ENCODE measurements around the gene RPS14. TPM values are rescaled to one million over a fixed set of nuclear protein-coding genes. Genes with fewer than 3 reads are reported as not detected.

Gene RPS14
- total and polyA plus RNA-seq, 10 of the 15 experiments (the other 5 are each of a cell fraction or from before 2014, with no cell fraction given) = 2,295 to 4,047 (median 2,787) TPM

DNA sequence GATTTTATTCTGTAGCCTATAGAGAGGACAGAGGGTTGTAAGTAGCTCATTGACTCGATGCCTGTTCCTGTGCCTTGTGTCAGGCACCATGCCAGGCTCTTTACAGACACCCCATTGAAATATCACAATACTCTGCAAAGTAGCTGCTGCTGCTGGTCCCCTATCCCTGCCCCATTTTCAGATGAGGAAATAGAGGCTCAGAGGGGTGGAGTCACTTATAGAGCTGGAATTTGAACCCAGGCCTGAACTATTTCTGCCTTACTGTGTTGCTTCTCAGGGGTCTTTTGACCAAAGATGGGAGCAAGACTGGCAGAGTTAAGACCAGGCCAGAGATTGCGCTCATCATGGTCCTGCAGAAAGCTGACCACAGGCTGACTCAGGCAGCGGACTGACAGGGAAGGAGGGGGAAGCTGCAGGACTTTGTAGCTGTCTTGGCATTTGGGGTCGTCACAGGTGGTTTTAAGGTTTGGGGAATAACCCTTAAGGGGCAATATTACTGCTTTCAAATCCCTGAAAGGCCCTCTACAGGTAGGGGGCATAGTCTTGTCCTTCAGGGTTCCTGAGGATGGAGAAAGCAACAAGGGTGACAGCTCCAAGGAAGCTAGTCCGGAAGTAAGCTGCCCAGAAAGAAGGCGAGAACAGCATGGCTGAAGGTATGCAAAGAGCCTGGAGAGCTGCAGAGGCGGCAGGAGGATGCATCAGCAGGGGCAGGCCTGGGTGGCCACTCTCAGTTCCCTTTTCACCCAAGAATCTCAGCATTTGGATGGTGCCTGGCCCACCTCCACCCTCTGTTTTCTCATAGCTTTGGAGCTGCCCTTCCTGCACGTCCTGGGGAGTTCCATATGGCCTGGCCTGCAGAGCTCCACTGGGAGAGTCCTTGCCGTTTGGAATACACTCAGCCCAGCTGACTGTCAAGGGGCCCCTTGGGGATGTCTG is 40.1 kb upstream of the RPS14 start (continued):
- TF ChIP-seq, protein P1, sequence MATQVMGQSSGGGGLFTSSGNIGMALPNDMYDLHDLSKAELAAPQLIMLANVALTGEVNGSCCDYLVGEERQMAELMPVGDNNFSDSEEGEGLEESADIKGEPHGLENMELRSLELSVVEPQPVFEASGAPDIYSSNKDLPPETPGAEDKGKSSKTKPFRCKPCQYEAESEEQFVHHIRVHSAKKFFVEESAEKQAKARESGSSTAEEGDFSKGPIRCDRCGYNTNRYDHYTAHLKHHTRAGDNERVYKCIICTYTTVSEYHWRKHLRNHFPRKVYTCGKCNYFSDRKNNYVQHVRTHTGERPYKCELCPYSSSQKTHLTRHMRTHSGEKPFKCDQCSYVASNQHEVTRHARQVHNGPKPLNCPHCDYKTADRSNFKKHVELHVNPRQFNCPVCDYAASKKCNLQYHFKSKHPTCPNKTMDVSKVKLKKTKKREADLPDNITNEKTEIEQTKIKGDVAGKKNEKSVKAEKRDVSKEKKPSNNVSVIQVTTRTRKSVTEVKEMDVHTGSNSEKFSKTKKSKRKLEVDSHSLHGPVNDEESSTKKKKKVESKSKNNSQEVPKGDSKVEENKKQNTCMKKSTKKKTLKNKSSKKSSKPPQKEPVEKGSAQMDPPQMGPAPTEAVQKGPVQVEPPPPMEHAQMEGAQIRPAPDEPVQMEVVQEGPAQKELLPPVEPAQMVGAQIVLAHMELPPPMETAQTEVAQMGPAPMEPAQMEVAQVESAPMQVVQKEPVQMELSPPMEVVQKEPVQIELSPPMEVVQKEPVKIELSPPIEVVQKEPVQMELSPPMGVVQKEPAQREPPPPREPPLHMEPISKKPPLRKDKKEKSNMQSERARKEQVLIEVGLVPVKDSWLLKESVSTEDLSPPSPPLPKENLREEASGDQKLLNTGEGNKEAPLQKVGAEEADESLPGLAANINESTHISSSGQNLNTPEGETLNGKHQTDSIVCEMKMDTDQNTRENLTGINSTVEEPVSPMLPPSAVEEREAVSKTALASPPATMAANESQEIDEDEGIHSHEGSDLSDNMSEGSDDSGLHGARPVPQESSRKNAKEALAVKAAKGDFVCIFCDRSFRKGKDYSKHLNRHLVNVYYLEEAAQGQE (IDR thresholded peaks at IDR 0.05; ENCODE audit: low read depth, low read length) = no peak
- TF ChIP-seq MXI1 (IDR thresholded peaks at IDR 0.05; ENCODE audit: low read depth, low read length) (peak; percentile 91), CHD1 (IDR thresholded peaks at IDR 0.05; ENCODE audit: low read depth, low read length) (no peak), SPI1 (IDR thresholded peaks at IDR 0.05; ENCODE audit: borderline replicate concordance, insufficient read depth, low read depth, low read length) (peak; percentile 99), GABPA (IDR thresholded peaks at IDR 0.05; ENCODE audit: low read depth) (no peak), ESRRA (IDR thresholded peaks at IDR 0.05; ENCODE audit: low read length) (no peak), STAT1 (conservative IDR thresholded peaks at IDR 0.05) (no peak), CREM (IDR thresholded peaks at IDR 0.05; ENCODE audit: low read depth) (peak; percentile 12; the same call in 1 of the 2 replicates), MYC (IDR thresholded peaks at IDR 0.05; ENCODE audit: insufficient read depth, insufficient read length, insufficient replicate concordance, low read length, severe bottlenecking) (peak; percentile 36), ZBED1 (IDR thresholded peaks at IDR 0.05; ENCODE audit: borderline replicate concordance) (no peak), IRF4 (IDR thresholded peaks at IDR 0.05; ENCODE audit: low read depth, low read length) (peak; percentile 97), MTA3 (IDR thresholded peaks at IDR 0.05; ENCODE audit: borderline replicate concordance, low read length) (peak; percentile 82; the same call in 1 of the 2 replicates), CBX3 (IDR thresholded peaks at IDR 0.05; ENCODE audit: borderline replicate concordance, low read depth) (no peak), PAX5 (IDR thresholded peaks at IDR 0.05; ENCODE audit: borderline replicate concordance, low read depth, low read length) (peak; percentile 59; the same call in 1 of the 2 replicates), NBN (IDR thresholded peaks at IDR 0.05) (peak; percentile 78; the same call in 1 of the 2 replicates), NFYA (IDR thresholded peaks at IDR 0.05; ENCODE audit: borderline replicate concordance, low read depth, low read length) (no peak), KDM1A (IDR thresholded peaks at IDR 0.05; ENCODE audit: borderline replicate concordance) (no peak), FOXK2 (IDR thresholded peaks at IDR 0.05) (no peak)
- TF ChIP-seq, protein P2, sequence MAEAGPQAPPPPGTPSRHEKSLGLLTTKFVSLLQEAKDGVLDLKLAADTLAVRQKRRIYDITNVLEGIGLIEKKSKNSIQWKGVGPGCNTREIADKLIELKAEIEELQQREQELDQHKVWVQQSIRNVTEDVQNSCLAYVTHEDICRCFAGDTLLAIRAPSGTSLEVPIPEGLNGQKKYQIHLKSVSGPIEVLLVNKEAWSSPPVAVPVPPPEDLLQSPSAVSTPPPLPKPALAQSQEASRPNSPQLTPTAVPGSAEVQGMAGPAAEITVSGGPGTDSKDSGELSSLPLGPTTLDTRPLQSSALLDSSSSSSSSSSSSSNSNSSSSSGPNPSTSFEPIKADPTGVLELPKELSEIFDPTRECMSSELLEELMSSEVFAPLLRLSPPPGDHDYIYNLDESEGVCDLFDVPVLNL (IDR thresholded peaks at IDR 0.05; ENCODE audit: low read depth, low read length) = no peak
- TF ChIP-seq, protein P3, sequence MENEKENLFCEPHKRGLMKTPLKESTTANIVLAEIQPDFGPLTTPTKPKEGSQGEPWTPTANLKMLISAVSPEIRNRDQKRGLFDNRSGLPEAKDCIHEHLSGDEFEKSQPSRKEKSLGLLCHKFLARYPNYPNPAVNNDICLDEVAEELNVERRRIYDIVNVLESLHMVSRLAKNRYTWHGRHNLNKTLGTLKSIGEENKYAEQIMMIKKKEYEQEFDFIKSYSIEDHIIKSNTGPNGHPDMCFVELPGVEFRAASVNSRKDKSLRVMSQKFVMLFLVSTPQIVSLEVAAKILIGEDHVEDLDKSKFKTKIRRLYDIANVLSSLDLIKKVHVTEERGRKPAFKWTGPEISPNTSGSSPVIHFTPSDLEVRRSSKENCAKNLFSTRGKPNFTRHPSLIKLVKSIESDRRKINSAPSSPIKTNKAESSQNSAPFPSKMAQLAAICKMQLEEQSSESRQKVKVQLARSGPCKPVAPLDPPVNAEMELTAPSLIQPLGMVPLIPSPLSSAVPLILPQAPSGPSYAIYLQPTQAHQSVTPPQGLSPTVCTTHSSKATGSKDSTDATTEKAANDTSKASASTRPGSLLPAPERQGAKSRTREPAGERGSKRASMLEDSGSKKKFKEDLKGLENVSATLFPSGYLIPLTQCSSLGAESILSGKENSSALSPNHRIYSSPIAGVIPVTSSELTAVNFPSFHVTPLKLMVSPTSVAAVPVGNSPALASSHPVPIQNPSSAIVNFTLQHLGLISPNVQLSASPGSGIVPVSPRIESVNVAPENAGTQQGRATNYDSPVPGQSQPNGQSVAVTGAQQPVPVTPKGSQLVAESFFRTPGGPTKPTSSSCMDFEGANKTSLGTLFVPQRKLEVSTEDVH (IDR thresholded peaks at IDR 0.05; ENCODE audit: low read depth, partially characterized antibody) = no peak
- TF ChIP-seq, protein P4, sequence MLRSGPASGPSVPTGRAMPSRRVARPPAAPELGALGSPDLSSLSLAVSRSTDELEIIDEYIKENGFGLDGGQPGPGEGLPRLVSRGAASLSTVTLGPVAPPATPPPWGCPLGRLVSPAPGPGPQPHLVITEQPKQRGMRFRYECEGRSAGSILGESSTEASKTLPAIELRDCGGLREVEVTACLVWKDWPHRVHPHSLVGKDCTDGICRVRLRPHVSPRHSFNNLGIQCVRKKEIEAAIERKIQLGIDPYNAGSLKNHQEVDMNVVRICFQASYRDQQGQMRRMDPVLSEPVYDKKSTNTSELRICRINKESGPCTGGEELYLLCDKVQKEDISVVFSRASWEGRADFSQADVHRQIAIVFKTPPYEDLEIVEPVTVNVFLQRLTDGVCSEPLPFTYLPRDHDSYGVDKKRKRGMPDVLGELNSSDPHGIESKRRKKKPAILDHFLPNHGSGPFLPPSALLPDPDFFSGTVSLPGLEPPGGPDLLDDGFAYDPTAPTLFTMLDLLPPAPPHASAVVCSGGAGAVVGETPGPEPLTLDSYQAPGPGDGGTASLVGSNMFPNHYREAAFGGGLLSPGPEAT (IDR thresholded peaks at IDR 0.05; ENCODE audit: low read depth) = peak; percentile 82

Measured in GM12878 (cell line).